ENCODE measurements around the gene FBN1.

FBN1 gene

GRCh38 chr15:48554112-48554511, 91.4 kb downstream of the FBN1 start:
- no peak for DNase-seq (ENCODE audit: low spot score)

- DNase-seq (ENCODE audit: low spot score): no peak
These were observed 92.0 kb downstream of the FBN1 start for GRCh38 chr15:48553559-48553958.

- no peak for DNase-seq (ENCODE audit: low spot score)
These were observed 94.5 kb downstream of the FBN1 start for GRCh38 chr15:48550822-48551525.

GRCh38 chr15:48548455-48548854, 97.1 kb downstream of the FBN1 start:
- DNase-seq (ENCODE audit: low spot score): no peak

GRCh38 chr15:48547286-48547685, 98.2 kb downstream of the FBN1 start:
- DNase-seq (ENCODE audit: low spot score): no peak

GRCh38 chr15:48546296-48546695, 99.2 kb downstream of the FBN1 start:
- DNase-seq (ENCODE audit: low spot score): no peak

GRCh38 chr15:48544778-48545177, 100.7 kb downstream of the FBN1 start:
- no peak for DNase-seq (ENCODE audit: low spot score)

- no peak for DNase-seq (ENCODE audit: low spot score)
These were observed 103.9 kb downstream of the FBN1 start for GRCh38 chr15:48541341-48542278.

GRCh38 chr15:48540756-48541155, 104.8 kb downstream of the FBN1 start:
- DNase-seq (ENCODE audit: low spot score): no peak

GRCh38 chr15:48538941-48539340, 106.6 kb downstream of the FBN1 start:
- DNase-seq (ENCODE audit: low spot score): no peak

- no peak for DNase-seq (ENCODE audit: low spot score)
These were observed 108.0 kb downstream of the FBN1 start for GRCh38 chr15:48537271-48538113.

GRCh38 chr15:48536681-48537091, 108.8 kb downstream of the FBN1 start:
- no peak for DNase-seq (ENCODE audit: low spot score)

GRCh38 chr15:48533982-48534381, 111.5 kb downstream of the FBN1 start:
- DNase-seq (ENCODE audit: low spot score): no peak

GRCh38 chr15:48532946-48533345, 112.6 kb downstream of the FBN1 start:
- DNase-seq (ENCODE audit: low spot score): no peak

GRCh38 chr15:48530528-48530927, 115.0 kb downstream of the FBN1 start:
- DNase-seq (ENCODE audit: low spot score): no peak

GRCh38 chr15:48528921-48529320, 116.6 kb downstream of the FBN1 start:
- DNase-seq (ENCODE audit: low spot score): no peak

GRCh38 chr15:48527517-48527916, 118.0 kb downstream of the FBN1 start:
- no peak for DNase-seq (ENCODE audit: low spot score)

GRCh38 chr15:48522911-48523310, 122.6 kb downstream of the FBN1 start:
- no peak for DNase-seq (ENCODE audit: low spot score)

- no peak for DNase-seq (ENCODE audit: low spot score)
These were observed 123.4 kb downstream of the FBN1 start for GRCh38 chr15:48522123-48522522.

GRCh38 chr15:48520376-48521155, 124.9 kb downstream of the FBN1 start:
- no peak for DNase-seq (ENCODE audit: low spot score)

- DNase-seq (ENCODE audit: low spot score): peak; percentile 25
These were observed 129.4 kb downstream of the FBN1 start for GRCh38 chr15:48516121-48516520.
